ENCODE measurements around the gene ACLY.

The ACLY gene

GRCh38 chr17:41871789-41872188 lies 47.0 kb downstream of the ACLY start:
- no peak overlapping the region for H3K27ac ChIP-seq
- no peak overlapping the region for H3K4me3 ChIP-seq (ENCODE audit: low read depth, low read length)
- no peaks in the 10 kb centered on the region for H3K27me3 ChIP-seq (ENCODE audit: insufficient read depth, low read depth, severe bottlenecking)
- DNase-seq, result no peak
- peaks cover 94% of the 10 kb centered on the region for H3K36me3 ChIP-seq
- TF ChIP-seq, protein P1, sequence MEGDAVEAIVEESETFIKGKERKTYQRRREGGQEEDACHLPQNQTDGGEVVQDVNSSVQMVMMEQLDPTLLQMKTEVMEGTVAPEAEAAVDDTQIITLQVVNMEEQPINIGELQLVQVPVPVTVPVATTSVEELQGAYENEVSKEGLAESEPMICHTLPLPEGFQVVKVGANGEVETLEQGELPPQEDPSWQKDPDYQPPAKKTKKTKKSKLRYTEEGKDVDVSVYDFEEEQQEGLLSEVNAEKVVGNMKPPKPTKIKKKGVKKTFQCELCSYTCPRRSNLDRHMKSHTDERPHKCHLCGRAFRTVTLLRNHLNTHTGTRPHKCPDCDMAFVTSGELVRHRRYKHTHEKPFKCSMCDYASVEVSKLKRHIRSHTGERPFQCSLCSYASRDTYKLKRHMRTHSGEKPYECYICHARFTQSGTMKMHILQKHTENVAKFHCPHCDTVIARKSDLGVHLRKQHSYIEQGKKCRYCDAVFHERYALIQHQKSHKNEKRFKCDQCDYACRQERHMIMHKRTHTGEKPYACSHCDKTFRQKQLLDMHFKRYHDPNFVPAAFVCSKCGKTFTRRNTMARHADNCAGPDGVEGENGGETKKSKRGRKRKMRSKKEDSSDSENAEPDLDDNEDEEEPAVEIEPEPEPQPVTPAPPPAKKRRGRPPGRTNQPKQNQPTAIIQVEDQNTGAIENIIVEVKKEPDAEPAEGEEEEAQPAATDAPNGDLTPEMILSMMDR (IDR thresholded peaks at IDR 0.05; ENCODE audit: low read depth, low read length), result no peak
- no peaks in the 10 kb centered on the region for H3K9me3 ChIP-seq (ENCODE audit: severe bottlenecking)

DNA sequence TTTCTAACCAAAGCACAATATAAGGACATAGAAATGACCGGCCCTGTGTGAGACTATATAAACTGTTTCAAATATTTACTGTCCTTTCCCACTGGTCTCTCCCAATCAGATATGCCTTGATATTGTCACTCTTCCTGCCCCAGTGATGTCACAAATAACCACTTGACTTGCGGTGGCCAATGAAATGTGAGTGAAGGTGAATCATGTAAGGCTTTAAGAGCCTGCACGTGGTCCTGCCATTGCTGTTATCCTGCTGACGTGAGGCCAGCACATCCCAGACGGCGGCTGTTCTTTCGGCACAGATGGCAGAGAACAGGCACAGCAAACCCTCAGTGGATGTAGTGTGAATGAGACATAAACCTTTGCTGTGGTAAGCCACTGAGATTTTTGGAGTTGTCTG lies 48.1 kb downstream of the ACLY start:
- TF ChIP-seq, protein P1 (IDR thresholded peaks at IDR 0.05; ENCODE audit: low read depth, low read length), result no peak
- Histone ChIP-seq H3K27ac (no peak overlapping the region), H3K4me3 (ENCODE audit: low read depth, low read length) (no peak overlapping the region), H3K36me3 (peaks cover 93% of the 10 kb centered on the region), H3K27me3 (ENCODE audit: insufficient read depth, low read depth, severe bottlenecking) (no peaks in the 10 kb centered on the region), H3K9me3 (ENCODE audit: severe bottlenecking) (no peaks in the 10 kb centered on the region)
- no peak for DNase-seq

DNA sequence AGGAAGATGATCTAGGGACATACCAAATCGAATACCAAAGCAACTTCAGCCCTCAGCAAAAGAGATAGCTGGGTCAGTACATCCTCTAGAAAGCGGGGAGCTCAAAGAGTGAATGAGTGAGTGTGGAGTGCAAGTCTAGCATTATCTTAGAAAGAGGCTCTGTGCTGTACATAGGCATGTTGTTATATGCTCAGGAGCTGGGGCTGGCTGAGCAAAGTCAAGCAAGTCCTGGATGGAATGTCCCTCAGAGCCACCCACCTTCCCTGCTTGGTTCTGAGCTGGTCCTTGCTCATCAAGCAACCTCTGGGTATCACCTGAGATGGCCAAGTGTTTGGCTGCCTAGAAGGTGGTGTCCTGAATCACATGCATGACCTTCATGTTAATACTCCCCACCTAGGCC lies 48.7 kb downstream of the ACLY start:
- no peak overlapping the region for H3K27ac ChIP-seq
- no peak overlapping the region for H3K4me3 ChIP-seq (ENCODE audit: low read depth, low read length)
- no peaks in the 10 kb centered on the region for H3K27me3 ChIP-seq (ENCODE audit: insufficient read depth, low read depth, severe bottlenecking)
- no peaks in the 10 kb centered on the region for H3K9me3 ChIP-seq (ENCODE audit: severe bottlenecking)
- H3K36me3 ChIP-seq, result peaks cover 88% of the 10 kb centered on the region
- no peak for DNase-seq
- TF ChIP-seq, protein P1 (IDR thresholded peaks at IDR 0.05; ENCODE audit: low read depth, low read length), result no peak

- H3K27ac ChIP-seq, result no peak overlapping the region; the same call in 1 of the 2 replicates
- H3K27me3 ChIP-seq (ENCODE audit: insufficient read depth, low read depth, severe bottlenecking), result no peaks in the 10 kb centered on the region
- H3K36me3 ChIP-seq, result peaks cover 86% of the 10 kb centered on the region
Measured at GRCh38 chr17:41869426-41869825, 49.3 kb downstream of the ACLY start.

GRCh38 chr17:41868568-41868967 lies 50.2 kb downstream of the ACLY start:
- DNase-seq, result no peak
- TF ChIP-seq, protein P1 (IDR thresholded peaks at IDR 0.05; ENCODE audit: low read depth, low read length), result no peak
- H3K4me3 ChIP-seq (ENCODE audit: low read depth, low read length), result no peak overlapping the region
- no peaks in the 10 kb centered on the region for H3K27me3 ChIP-seq (ENCODE audit: insufficient read depth, low read depth, severe bottlenecking)
- H3K36me3 ChIP-seq, result peaks cover 77% of the 10 kb centered on the region
- H3K9me3 ChIP-seq (ENCODE audit: severe bottlenecking), result no peaks in the 10 kb centered on the region
- H3K27ac ChIP-seq, result no peak overlapping the region

More at GRCh38 chr17:41869426-41869825, 49.3 kb downstream of the ACLY start:
- no peak for DNase-seq
- H3K4me3 ChIP-seq (ENCODE audit: low read depth, low read length), result no peak overlapping the region
- no peaks in the 10 kb centered on the region for H3K9me3 ChIP-seq (ENCODE audit: severe bottlenecking)
- TF ChIP-seq, protein P1 (IDR thresholded peaks at IDR 0.05; ENCODE audit: low read depth, low read length), result no peak

DNA sequence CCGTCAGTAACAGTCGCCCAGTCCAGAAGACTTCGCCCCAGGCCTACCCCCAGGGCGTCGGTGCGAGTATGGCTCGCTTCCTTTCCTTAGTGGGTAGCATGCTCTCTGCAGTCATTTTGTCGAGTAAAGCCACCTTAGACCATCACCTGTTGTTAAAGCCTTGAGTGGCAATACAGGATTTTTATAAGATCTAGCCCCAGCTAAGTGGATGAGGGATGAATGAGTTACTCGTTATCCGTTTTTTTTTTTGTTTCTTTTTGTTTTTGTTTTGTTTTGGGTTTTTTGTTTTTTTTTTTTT lies 53.2 kb downstream of the ACLY start:
- TF ChIP-seq, protein P1 (IDR thresholded peaks at IDR 0.05; ENCODE audit: low read depth, low read length), result 0 out of 2 replicates have a peak, but pooled peaks have one; percentile 15
- H3K27ac ChIP-seq, result peak overlapping the region; percentile 91
- H3K4me3 ChIP-seq (ENCODE audit: low read depth, low read length), result peak overlapping the region; percentile 36
- no peak for DNase-seq
- H3K36me3 ChIP-seq, result peaks cover 47% of the 10 kb centered on the region
- no peaks in the 10 kb centered on the region for H3K9me3 ChIP-seq (ENCODE audit: severe bottlenecking)
- no peaks in the 10 kb centered on the region for H3K27me3 ChIP-seq (ENCODE audit: insufficient read depth, low read depth, severe bottlenecking)
